ENCODE results near the gene TMEM14B. TPM values are rescaled to one million over a fixed set of nuclear protein-coding genes. Genes with fewer than 3 reads are reported as not detected.

The TMEM14B gene
- total and polyA plus RNA-seq, 9 of the 15 experiments (the other 6 are each of a cell fraction or from before 2014, with no cell fraction given): 174 to 862 (median 263) TPM

DNA sequence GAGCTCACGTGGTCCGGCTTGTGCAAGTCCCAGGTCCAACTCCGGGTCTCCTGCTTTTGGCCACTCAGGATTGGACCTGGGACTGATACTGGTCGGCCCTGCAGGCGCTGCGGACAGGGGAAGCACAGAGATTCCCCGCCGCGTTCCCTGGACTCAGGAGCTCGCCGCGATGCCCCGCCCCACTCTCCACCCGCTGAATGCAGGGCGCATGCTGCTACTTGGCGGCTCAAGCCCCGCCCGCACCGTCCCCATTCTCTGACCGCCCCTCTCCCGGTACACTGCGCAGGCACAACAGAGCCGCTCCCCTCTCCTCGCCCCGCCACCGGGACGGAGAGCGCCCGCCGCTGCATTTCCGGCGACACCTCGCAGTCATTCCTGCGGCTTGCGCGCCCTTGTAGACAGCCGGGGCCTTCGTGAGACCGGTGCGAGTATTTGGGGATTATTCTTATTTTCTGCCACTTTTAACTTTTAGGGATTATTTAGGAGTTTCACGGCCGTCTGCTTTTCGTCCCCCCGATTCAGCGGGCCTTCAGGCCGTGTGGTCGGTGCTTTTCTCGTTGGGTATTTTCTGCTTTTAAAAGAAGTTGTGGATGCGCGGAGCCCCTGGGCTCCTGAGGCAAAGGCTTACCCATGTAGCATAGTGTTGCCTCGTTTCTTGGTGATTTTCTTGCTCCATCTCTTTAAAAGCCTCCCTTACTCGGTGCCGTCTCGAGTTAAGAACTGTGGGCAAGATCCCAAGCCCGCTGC is 24.6 kb upstream of the TMEM14B start, which contains the start of gene TMEM14C (continued):
- TF ChIP-seq, protein P1, sequence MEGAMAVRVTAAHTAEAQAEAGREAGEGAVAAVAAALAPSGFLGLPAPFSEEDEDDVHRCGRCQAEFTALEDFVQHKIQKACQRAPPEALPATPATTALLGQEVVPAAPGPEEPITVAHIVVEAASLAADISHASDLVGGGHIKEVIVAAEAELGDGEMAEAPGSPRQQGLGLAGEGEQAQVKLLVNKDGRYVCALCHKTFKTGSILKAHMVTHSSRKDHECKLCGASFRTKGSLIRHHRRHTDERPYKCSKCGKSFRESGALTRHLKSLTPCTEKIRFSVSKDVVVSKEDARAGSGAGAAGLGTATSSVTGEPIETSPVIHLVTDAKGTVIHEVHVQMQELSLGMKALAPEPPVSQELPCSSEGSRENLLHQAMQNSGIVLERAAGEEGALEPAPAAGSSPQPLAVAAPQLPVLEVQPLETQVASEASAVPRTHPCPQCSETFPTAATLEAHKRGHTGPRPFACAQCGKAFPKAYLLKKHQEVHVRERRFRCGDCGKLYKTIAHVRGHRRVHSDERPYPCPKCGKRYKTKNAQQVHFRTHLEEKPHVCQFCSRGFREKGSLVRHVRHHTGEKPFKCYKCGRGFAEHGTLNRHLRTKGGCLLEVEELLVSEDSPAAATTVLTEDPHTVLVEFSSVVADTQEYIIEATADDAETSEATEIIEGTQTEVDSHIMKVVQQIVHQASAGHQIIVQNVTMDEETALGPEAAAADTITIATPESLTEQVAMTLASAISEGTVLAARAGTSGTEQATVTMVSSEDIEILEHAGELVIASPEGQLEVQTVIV (CRISPR knock-in tag; IDR thresholded peaks at IDR 0.05; ENCODE audit: borderline replicate concordance): no peak
- TF ChIP-seq STAG1 (CRISPR knock-in tag; IDR thresholded peaks at IDR 0.05; ENCODE audit: borderline replicate concordance): no peak
- no peak for TF ChIP-seq GTF2F1 (IDR thresholded peaks at IDR 0.05; ENCODE audit: low read depth, low read length)
- no peak for TF ChIP-seq SRSF7 (optimal IDR thresholded peaks at IDR 0.05; ENCODE audit: low read depth, low read length)
- TF ChIP-seq BCOR (IDR thresholded peaks at IDR 0.05): no peak
- TF ChIP-seq, protein P2, sequence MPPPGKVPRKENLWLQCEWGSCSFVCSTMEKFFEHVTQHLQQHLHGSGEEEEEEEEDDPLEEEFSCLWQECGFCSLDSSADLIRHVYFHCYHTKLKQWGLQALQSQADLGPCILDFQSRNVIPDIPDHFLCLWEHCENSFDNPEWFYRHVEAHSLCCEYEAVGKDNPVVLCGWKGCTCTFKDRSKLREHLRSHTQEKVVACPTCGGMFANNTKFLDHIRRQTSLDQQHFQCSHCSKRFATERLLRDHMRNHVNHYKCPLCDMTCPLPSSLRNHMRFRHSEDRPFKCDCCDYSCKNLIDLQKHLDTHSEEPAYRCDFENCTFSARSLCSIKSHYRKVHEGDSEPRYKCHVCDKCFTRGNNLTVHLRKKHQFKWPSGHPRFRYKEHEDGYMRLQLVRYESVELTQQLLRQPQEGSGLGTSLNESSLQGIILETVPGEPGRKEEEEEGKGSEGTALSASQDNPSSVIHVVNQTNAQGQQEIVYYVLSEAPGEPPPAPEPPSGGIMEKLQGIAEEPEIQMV (tag; conservative IDR thresholded peaks at IDR 0.05; ENCODE audit: low read depth): no peak
